ENCODE measurements around the gene TMEM81. TPM values are rescaled to one million over a fixed set of nuclear protein-coding genes. Genes with fewer than 3 reads are reported as not detected.

TMEM81 gene
- total and polyA plus RNA-seq, 10 of the 15 experiments (the other 5 are each of a cell fraction or from before 2014, with no cell fraction given) = 0.62 to 2.2 (median 1.1) TPM

- Histone ChIP-seq H2AFZ (ENCODE audit: control insufficient read depth, low read depth, low read length) (no peak overlapping the region), H3K4me2 (ENCODE audit: control insufficient read depth, insufficient read depth) (no peak overlapping the region), H3K9ac (ENCODE audit: control insufficient read depth, insufficient read depth, low read length) (no peak overlapping the region), H3K27me3 (replicated peaks in 1 of 2; ENCODE audit: control insufficient read depth in 2 of 2, insufficient read depth in 2 of 2, low read length in 1 of 2) (no peaks in the 10 kb centered on the region), H3K9me3 (replicated peaks; ENCODE audit: control insufficient read depth, insufficient read depth, low read length) (no peaks in the 10 kb centered on the region), H3K79me2 (ENCODE audit: control insufficient read depth, insufficient read depth, low read length) (no peaks in the 10 kb centered on the region), H4K20me1 (ENCODE audit: control insufficient read depth, insufficient read depth) (no peaks in the 10 kb centered on the region), H3K27ac (ENCODE audit: control insufficient read depth, insufficient read depth) (no peak overlapping the region), H3K4me3 (no peak overlapping the region), H3K36me3 (ENCODE audit: control insufficient read depth in 2 of 2, insufficient read depth in 2 of 2, low read length in 1 of 2) (peaks cover 7 to 16% of the 10 kb centered on the region in 2 experiments; a peak in 3 of 4 replicates), H3K4me1 (ENCODE audit: control insufficient read depth, insufficient read depth, low read length) (no peaks in the 10 kb centered on the region)
- intact Hi-C loops (cut with micrococcal nuclease; ENCODE audit: unreplicated experiment) = no loop called here
- DNase-seq (ENCODE audit: low read depth, low spot score) (no peak), ATAC-seq (no peak), FAIRE-seq (no peak)
- in situ Hi-C loops (cut with MboI) = no loop called here
- TF ChIP-seq, protein P1, sequence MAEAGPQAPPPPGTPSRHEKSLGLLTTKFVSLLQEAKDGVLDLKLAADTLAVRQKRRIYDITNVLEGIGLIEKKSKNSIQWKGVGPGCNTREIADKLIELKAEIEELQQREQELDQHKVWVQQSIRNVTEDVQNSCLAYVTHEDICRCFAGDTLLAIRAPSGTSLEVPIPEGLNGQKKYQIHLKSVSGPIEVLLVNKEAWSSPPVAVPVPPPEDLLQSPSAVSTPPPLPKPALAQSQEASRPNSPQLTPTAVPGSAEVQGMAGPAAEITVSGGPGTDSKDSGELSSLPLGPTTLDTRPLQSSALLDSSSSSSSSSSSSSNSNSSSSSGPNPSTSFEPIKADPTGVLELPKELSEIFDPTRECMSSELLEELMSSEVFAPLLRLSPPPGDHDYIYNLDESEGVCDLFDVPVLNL (IDR thresholded peaks at IDR 0.05; ENCODE audit: low read depth, low read length) = no peak
- TF ChIP-seq GATAD2B (conservative IDR thresholded peaks at IDR 0.05; ENCODE audit: low read depth) = no peak
- no peak for TF ChIP-seq PAX8 (IDR thresholded peaks at IDR 0.05)
- RAD21 ChIA-PET (ENCODE audit: unreplicated experiment) = no interaction called here
- CTCF ChIA-PET = interaction anchor here (1.0 kb wide), 1 partner anchor 39 kb away, joined by 3 read pairs; no protein-coding TSS in a partner anchor
- POLR2A ChIA-PET = interaction anchor here (0.7 kb wide), 1 partner anchor 17 kb away, joined by 6 read pairs; no protein-coding TSS in a partner anchor
- SMC1A ChIA-PET (ENCODE audit: uncharacterized antibody, unreplicated experiment) = no interaction called here
- no TSS peak for BruUV-seq (replicated peaks)
- 98% methylated on average over 3 of the region's 3 CpGs for WGBS (ENCODE audit: insufficient coverage, insufficient replicate concordance, low lambda C conversion rate, missing lambda C conversion rate)
Measured at GRCh38 chr1:205102404-205102803, 18.1 kb upstream of the TMEM81 start.

- Histone ChIP-seq H3K79me2 (ENCODE audit: control insufficient read depth, insufficient read depth, low read length) (no peaks in the 10 kb centered on the region), H3K27me3 (replicated peaks in 1 of 2; ENCODE audit: control insufficient read depth in 2 of 2, insufficient read depth in 2 of 2, low read length in 1 of 2) (no peaks in the 10 kb centered on the region), H3K4me1 (ENCODE audit: control insufficient read depth, insufficient read depth, low read length) (no peaks in the 10 kb centered on the region), H3K9ac (ENCODE audit: control insufficient read depth, insufficient read depth, low read length) (no peak overlapping the region), H3K36me3 (ENCODE audit: control insufficient read depth in 2 of 2, insufficient read depth in 2 of 2, low read length in 1 of 2) (peaks cover 5 to 34% of the 10 kb centered on the region in 2 experiments; a peak in 3 of 4 replicates), H3K4me2 (ENCODE audit: control insufficient read depth, insufficient read depth) (no peak overlapping the region), H3K4me3 (no peak overlapping the region), H4K20me1 (ENCODE audit: control insufficient read depth, insufficient read depth) (no peaks in the 10 kb centered on the region), H3K27ac (ENCODE audit: control insufficient read depth, insufficient read depth) (no peak overlapping the region), H3K9me3 (replicated peaks; ENCODE audit: control insufficient read depth, insufficient read depth, low read length) (no peaks in the 10 kb centered on the region), H2AFZ (ENCODE audit: control insufficient read depth, low read depth, low read length) (no peak overlapping the region)
- SMC1A ChIA-PET (ENCODE audit: uncharacterized antibody, unreplicated experiment) = interaction anchor here (1.0 to 1.6 kb wide), 2 partner anchors 10 to 18 kb away, joined by 3 read pairs; no protein-coding TSS in a partner anchor
- in situ Hi-C loops (cut with MboI) (no loop called here), intact Hi-C loops (cut with micrococcal nuclease; ENCODE audit: unreplicated experiment) (no loop called here)
- POLR2A ChIA-PET = no interaction called here
- FAIRE-seq = no peak
- ATAC-seq = no peak
- RAD21 ChIA-PET (ENCODE audit: unreplicated experiment) = interaction anchor here (1.4 kb wide), 1 partner anchor 44 kb away, joined by 3 read pairs; no protein-coding TSS in a partner anchor
- CTCF ChIA-PET = interaction anchor here (1.0 kb wide), 1 partner anchor 8 kb away, joined by 3 read pairs; no protein-coding TSS in a partner anchor
- BruUV-seq (replicated peaks) = no TSS peak
- no peak for DNase-seq (ENCODE audit: low read depth, low spot score)
- TF ChIP-seq ZNF24 (IDR thresholded peaks at IDR 0.05) = no peak
- TF ChIP-seq, protein P2, sequence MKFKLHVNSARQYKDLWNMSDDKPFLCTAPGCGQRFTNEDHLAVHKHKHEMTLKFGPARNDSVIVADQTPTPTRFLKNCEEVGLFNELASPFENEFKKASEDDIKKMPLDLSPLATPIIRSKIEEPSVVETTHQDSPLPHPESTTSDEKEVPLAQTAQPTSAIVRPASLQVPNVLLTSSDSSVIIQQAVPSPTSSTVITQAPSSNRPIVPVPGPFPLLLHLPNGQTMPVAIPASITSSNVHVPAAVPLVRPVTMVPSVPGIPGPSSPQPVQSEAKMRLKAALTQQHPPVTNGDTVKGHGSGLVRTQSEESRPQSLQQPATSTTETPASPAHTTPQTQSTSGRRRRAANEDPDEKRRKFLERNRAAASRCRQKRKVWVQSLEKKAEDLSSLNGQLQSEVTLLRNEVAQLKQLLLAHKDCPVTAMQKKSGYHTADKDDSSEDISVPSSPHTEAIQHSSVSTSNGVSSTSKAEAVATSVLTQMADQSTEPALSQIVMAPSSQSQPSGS (IDR thresholded peaks at IDR 0.05; ENCODE audit: low read length) = no peak
- no peak for TF ChIP-seq BHLHE40 (IDR thresholded peaks at IDR 0.05; ENCODE audit: borderline replicate concordance in 1 of 2, low read depth in 2 of 2, low read length in 1 of 2)
- no peak for TF ChIP-seq ATF7 (IDR thresholded peaks at IDR 0.05; ENCODE audit: low read depth)
- TF ChIP-seq, protein P3, sequence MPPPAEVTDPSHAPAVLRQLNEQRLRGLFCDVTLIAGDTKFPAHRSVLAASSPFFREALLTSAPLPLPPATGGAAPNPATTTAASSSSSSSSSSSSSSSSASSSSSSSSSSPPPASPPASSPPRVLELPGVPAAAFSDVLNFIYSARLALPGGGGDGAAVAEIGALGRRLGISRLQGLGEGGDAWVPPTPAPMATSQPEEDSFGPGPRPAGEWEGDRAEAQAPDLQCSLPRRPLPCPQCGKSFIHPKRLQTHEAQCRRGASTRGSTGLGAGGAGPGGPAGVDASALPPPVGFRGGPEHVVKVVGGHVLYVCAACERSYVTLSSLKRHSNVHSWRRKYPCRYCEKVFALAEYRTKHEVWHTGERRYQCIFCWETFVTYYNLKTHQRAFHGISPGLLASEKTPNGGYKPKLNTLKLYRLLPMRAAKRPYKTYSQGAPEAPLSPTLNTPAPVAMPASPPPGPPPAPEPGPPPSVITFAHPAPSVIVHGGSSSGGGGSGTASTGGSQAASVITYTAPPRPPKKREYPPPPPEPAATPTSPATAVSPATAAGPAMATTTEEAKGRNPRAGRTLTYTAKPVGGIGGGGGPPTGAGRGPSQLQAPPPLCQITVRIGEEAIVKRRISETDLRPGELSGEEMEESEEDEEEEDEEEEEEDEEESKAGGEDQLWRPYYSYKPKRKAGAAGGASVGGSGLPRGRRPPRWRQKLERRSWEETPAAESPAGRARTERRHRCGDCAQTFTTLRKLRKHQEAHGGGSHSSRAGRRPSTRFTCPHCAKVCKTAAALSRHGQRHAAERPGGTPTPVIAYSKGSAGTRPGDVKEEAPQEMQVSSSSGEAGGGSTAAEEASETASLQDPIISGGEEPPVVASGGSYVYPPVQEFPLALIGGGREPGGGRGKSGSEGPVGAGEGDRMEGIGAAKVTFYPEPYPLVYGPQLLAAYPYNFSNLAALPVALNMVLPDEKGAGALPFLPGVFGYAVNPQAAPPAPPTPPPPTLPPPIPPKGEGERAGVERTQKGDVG (CRISPR knock-in tag; IDR thresholded peaks at IDR 0.05) = no peak
- no peak for TF ChIP-seq HDAC2 (IDR thresholded peaks at IDR 0.05)
- no peak for TF ChIP-seq SREBF1 (IDR thresholded peaks at IDR 0.05; ENCODE audit: low read length)
- TF ChIP-seq, protein P4, sequence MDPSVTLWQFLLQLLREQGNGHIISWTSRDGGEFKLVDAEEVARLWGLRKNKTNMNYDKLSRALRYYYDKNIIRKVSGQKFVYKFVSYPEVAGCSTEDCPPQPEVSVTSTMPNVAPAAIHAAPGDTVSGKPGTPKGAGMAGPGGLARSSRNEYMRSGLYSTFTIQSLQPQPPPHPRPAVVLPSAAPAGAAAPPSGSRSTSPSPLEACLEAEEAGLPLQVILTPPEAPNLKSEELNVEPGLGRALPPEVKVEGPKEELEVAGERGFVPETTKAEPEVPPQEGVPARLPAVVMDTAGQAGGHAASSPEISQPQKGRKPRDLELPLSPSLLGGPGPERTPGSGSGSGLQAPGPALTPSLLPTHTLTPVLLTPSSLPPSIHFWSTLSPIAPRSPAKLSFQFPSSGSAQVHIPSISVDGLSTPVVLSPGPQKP (IDR thresholded peaks at IDR 0.05; ENCODE audit: low read depth, low read length) = no peak
Measured at GRCh38 chr1:205098242-205098641, 14.0 kb upstream of the TMEM81 start.

Data from GM12878 (cell line).